Vagina (tissue), 2 donors: ENCODE measurements around the gene LMNTD2. TPM values are rescaled to one million over a fixed set of nuclear protein-coding genes. Genes with fewer than 3 reads are reported as not detected.

Source experiments
- DNase-seq, 2 donors: peaks; one replicate each; pipeline ENCODE4 v3.0.0-alpha.2; 2017; ENCODE audit errors: extremely low spot score in 2 of 2
- H3K27ac ChIP-seq: fragments of 200-600 bp; sonication (generic); one replicate; pipeline ENCODE4 v1.5.1; 2019
- H3K27me3 ChIP-seq: fragments of 200-600 bp; sonication (generic); one replicate; pipeline ENCODE4 v1.5.1; 2019
- H3K36me3 ChIP-seq, 2 donors: fragments of 200-600 bp; sonication (generic); one replicate each; pipeline ENCODE4 v1.5.1; 2017 to 2019
- H3K4me1 ChIP-seq: fragments of 200-600 bp; sonication (generic); one replicate; pipeline ENCODE4 v1.5.1; 2019
- H3K4me3 ChIP-seq, 2 donors: fragments of 200-600 bp; sonication (generic); 1 replicate in 1 of 2; 2 replicates in 1 of 2; pipeline ENCODE4 v1.5.1; 2016 to 2019
- H3K9me3 ChIP-seq: fragments of 200-600 bp; sonication (generic); one replicate; pipeline ENCODE4 v1.5.1; 2019
- CTCF ChIP-seq, 3 experiments: fragments of 450-650 bp in 2 of 3; fragments of 200-600 bp in 1 of 3; sonication (generic) in 1 of 3; IDR thresholded peaks; one replicate each; pipeline ENCODE4 v1.5.1; 2017 to 2019; ENCODE audit warnings: antibody characterized with exemption in 3 of 3, mild to moderate bottlenecking in 2 of 3, moderate library complexity in 2 of 3
- POLR2A ChIP-seq, 2 donors: fragments of 450-650 bp; IDR thresholded peaks; one replicate each; pipeline ENCODE4 v1.6.1; 2017; ENCODE audit warnings: antibody characterized with exemption in 2 of 2, mild to moderate bottlenecking in 2 of 2, moderate library complexity in 2 of 2
- POLR2AphosphoS5 ChIP-seq, 2 donors: sonication (generic); formaldehyde crosslinking; IDR thresholded peaks; one replicate each; pipeline ENCODE4 v1.9.0; 2017; ENCODE audit warnings: antibody characterized with exemption in 2 of 2, mild to moderate bottlenecking in 2 of 2, low read depth in 1 of 2; ENCODE audit not compliant: insufficient read depth in 1 of 2
- intact Hi-C: fragments of 100-400 bp; cut with DNase I; formaldehyde crosslinking; loops from one replicate; pipeline ENCODE4 v1.15.1; 2023
- total RNA-seq: library from RNA; depleted of rRNA; stranded (reverse); fragments of >200 nt; gene quantifications from one replicate; pipeline ENCODE4 v1.2.3, GENCODE V29; 2016

LMNTD2 gene
- total RNA-seq, 1 donor from 2014 or later, result 1.7 TPM

GRCh38 chr11:565921-566509, 5.5 kb upstream of the LMNTD2 start:
- peaks cover 39% of the 10 kb centered on the region for H3K4me1 ChIP-seq
- no peak overlapping the region for H3K4me3 ChIP-seq
- H3K27ac ChIP-seq, result peak overlapping the region; percentile 5
- TF ChIP-seq CTCF (IDR thresholded peaks at IDR 0.05) (no peak), POLR2A (IDR thresholded peaks at IDR 0.05) (no peak), POLR2AphosphoS5 (IDR thresholded peaks at IDR 0.05; ENCODE audit: insufficient read depth in 1 of 2, low read depth in 1 of 2) (no peak)
- no peaks in the 10 kb centered on the region for H3K27me3 ChIP-seq
- no peaks in the 10 kb centered on the region for H3K9me3 ChIP-seq
- intact Hi-C loops, result no loop called here
- no peaks in the 10 kb centered on the region for H3K36me3 ChIP-seq
- DNase-seq, result no peak

GRCh38 chr11:563812-564578, 3.5 kb upstream of the LMNTD2 start:
- Histone ChIP-seq H3K27ac (no peak overlapping the region), H3K27me3 (no peaks in the 10 kb centered on the region), H3K4me3 (no peak overlapping the region), H3K4me1 (peaks cover 38% of the 10 kb centered on the region), H3K36me3 (no peaks in the 10 kb centered on the region), H3K9me3 (no peaks in the 10 kb centered on the region)
- TF ChIP-seq POLR2A (IDR thresholded peaks at IDR 0.05) (no peak), CTCF (IDR thresholded peaks at IDR 0.05) (no peak), POLR2AphosphoS5 (IDR thresholded peaks at IDR 0.05; ENCODE audit: insufficient read depth in 1 of 2, low read depth in 1 of 2) (peak; percentile 31 to 43)
- intact Hi-C loops, result no loop called here
- no peak for DNase-seq

GRCh38 chr11:563066-563811, 2.7 kb upstream of the LMNTD2 start:
- Histone ChIP-seq H3K27ac (no peak overlapping the region), H3K36me3 (no peaks in the 10 kb centered on the region), H3K9me3 (no peaks in the 10 kb centered on the region), H3K4me3 (no peak overlapping the region), H3K4me1 (peaks cover 37% of the 10 kb centered on the region), H3K27me3 (no peaks in the 10 kb centered on the region)
- DNase-seq, result no peak
- TF ChIP-seq POLR2A (IDR thresholded peaks at IDR 0.05) (no peak), POLR2AphosphoS5 (IDR thresholded peaks at IDR 0.05; ENCODE audit: insufficient read depth in 1 of 2, low read depth in 1 of 2) (no peak), CTCF (IDR thresholded peaks at IDR 0.05) (no peak)
- intact Hi-C loops, result no loop called here

GRCh38 chr11:562046-562645, 1.6 kb upstream of the LMNTD2 start:
- Histone ChIP-seq H3K36me3 (no peaks in the 10 kb centered on the region), H3K4me3 (peak overlapping the region in 1 of 2 donors; percentile 61), H3K4me1 (peaks cover 28% of the 10 kb centered on the region), H3K27me3 (no peaks in the 10 kb centered on the region), H3K27ac (no peak overlapping the region), H3K9me3 (no peaks in the 10 kb centered on the region)
- intact Hi-C loops, result no loop called here
- no peak for DNase-seq
- TF ChIP-seq POLR2AphosphoS5 (IDR thresholded peaks at IDR 0.05; ENCODE audit: insufficient read depth in 1 of 2, low read depth in 1 of 2) (no peak), CTCF (IDR thresholded peaks at IDR 0.05) (no peak), POLR2A (IDR thresholded peaks at IDR 0.05) (no peak)
